Type B pancreatic cell (in vitro differentiated cells): ENCODE measurements around the gene LDLRAD1. TPM values are rescaled to one million over a fixed set of nuclear protein-coding genes. Genes with fewer than 3 reads are reported as not detected.
"Not testable (repeated sequence)": the region's sequence is repeated elsewhere in the genome, so short reads cannot be mapped to it uniquely, and the experiment has no call there.

Experiments used
- DNase-seq: peaks from one replicate; pipeline ENCODE4 v3.0.0; 2021; ENCODE audit warnings: mixed read lengths; ENCODE audit not compliant: unreplicated experiment; ENCODE audit errors: extremely low spot score
- H3K27ac Mint-ChIP-seq: 2 replicates; pipeline ENCODE4 v1.8.0; 2021; ENCODE audit warnings: mild to moderate bottlenecking, mixed read lengths
- H3K27me3 Mint-ChIP-seq: 2 replicates; pipeline ENCODE4 v1.8.0; 2021; ENCODE audit warnings: mixed read lengths
- H3K36me3 Mint-ChIP-seq: 2 replicates; pipeline ENCODE4 v1.8.0; 2021; ENCODE audit warnings: mixed read lengths
- H3K4me1 Mint-ChIP-seq: one replicate; pipeline ENCODE4 v1.8.0; 2021; ENCODE audit warnings: mixed read lengths; ENCODE audit not compliant: unreplicated experiment
- H3K4me3 Mint-ChIP-seq: 2 replicates; pipeline ENCODE4 v1.8.0; 2021; ENCODE audit warnings: mild to moderate bottlenecking, mixed read lengths
- H3K9me3 Mint-ChIP-seq: 2 replicates; pipeline ENCODE4 v1.8.0; 2021; ENCODE audit warnings: mixed read lengths
- CTCF ChIP-seq: fragments of 200-600 bp; sonication (generic); conservative IDR thresholded peaks from 2 replicates; pipeline ENCODE4 v1.5.0; 2021; ENCODE audit warnings: antibody characterized with exemption, mild to moderate bottlenecking
- total RNA-seq: library from RNA; stranded (reverse); gene quantifications from 2 replicates; pipeline ENCODE4 v1.2.1, GENCODE V29; 2021; ENCODE audit warnings: low replicate concordance

LDLRAD1 gene
- total RNA-seq, 1 donor from 2014 or later = 1.3 TPM

DNA sequence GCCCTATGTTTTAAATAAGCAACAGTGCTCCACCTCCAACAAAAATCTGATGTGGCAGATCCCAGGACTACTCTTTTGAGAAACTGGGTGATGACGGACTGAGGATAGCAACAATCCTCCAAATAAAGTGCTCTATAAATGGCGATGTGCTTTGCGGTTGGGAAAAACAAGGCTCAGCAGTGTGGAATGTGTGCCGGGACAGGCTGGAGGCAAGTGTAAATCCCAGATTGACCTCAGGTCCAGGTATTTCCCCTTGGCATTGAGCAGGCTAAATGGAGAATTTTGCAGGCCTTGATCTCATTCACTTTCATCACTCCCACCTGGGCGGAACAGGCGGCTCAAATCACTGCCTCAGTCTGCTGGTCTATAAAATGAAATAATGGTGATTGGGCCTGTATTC lies 36.8 kb downstream of the LDLRAD1 start:
- no peak overlapping the region for H3K27ac Mint-ChIP-seq
- H3K4me1 Mint-ChIP-seq = peaks cover 21% of the 10 kb centered on the region
- no peaks in the 10 kb centered on the region for H3K9me3 Mint-ChIP-seq
- H3K4me3 Mint-ChIP-seq = no peak overlapping the region
- no peak for TF ChIP-seq CTCF
- no peaks in the 10 kb centered on the region for H3K36me3 Mint-ChIP-seq
- DNase-seq = no peak
- no peaks in the 10 kb centered on the region for H3K27me3 Mint-ChIP-seq

DNA sequence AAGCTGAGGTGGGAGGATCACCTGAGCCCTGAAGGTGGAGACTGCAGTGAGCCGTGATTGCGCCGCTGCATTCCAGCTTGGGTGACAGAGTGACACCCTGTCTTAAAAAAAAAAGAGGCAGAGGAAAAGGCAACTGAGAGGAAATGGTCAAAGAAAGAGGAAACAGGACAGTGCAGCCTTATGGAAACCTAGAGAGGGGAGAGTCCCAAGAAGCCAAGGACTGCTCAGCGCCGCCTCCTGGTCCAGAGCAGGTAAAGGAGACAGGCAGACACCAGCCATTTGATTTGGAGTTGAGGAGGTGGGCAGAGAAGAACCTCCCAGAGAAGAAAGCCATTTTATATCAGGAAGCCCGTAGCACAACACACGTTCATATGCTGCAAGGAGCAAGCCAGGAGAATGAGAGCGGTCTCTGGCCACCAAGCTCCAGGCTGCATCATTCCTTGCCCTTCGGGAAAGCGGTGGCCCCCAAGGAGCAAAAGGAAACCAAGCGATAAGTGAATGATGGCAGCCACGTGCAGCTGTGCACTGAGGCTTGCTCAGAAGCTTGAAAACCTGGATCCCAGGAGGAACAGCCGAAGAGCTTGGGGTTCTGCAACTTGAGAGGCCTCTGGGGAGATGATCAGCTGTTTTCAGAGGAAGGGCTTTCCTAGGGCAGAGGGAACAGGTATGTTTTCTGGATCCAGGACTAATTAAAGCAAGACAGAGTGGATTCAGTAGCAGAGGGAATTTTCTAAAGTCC lies 38.1 kb downstream of the LDLRAD1 start:
- Mint-ChIP-seq H3K9me3 (no peaks in the 10 kb centered on the region), H3K27ac (no peak overlapping the region), H3K27me3 (no peaks in the 10 kb centered on the region), H3K4me1 (peaks cover 21% of the 10 kb centered on the region), H3K4me3 (no peak overlapping the region), H3K36me3 (no peaks in the 10 kb centered on the region)
- no peak for DNase-seq
- no peak for TF ChIP-seq CTCF

- no peak overlapping the region for H3K4me3 Mint-ChIP-seq
Measured at GRCh38 chr1:53975861-53976260, 42.1 kb downstream of the LDLRAD1 start.

GRCh38 chr1:53971718-53972117 lies 46.3 kb downstream of the LDLRAD1 start:
- Mint-ChIP-seq H3K4me1 (peaks cover 4% of the 10 kb centered on the region), H3K36me3 (peaks cover 8% of the 10 kb centered on the region), H3K4me3 (no peak overlapping the region), H3K9me3 (no peaks in the 10 kb centered on the region), H3K27ac (no peak overlapping the region), H3K27me3 (no peaks in the 10 kb centered on the region)
- DNase-seq = no peak
- no peak for TF ChIP-seq CTCF

More at GRCh38 chr1:53975861-53976260, 42.1 kb downstream of the LDLRAD1 start:
- Mint-ChIP-seq H3K36me3 (peaks cover 4% of the 10 kb centered on the region), H3K4me1 (peaks cover 15% of the 10 kb centered on the region), H3K27ac (no peak overlapping the region), H3K9me3 (no peaks in the 10 kb centered on the region), H3K27me3 (no peaks in the 10 kb centered on the region)
- TF ChIP-seq CTCF = no peak
- no peak for DNase-seq

GRCh38 chr1:53969323-53969722 lies 48.7 kb downstream of the LDLRAD1 start:
- H3K4me3 Mint-ChIP-seq, H3K9me3 Mint-ChIP-seq: not testable (repeated sequence)

GRCh38 chr1:53968125-53968513 lies 49.9 kb downstream of the LDLRAD1 start:
- Mint-ChIP-seq H3K9me3 (no peaks in the 10 kb centered on the region), H3K27ac (no peak overlapping the region), H3K36me3 (peaks cover 21% of the 10 kb centered on the region), H3K4me3 (no peak overlapping the region), H3K27me3 (no peaks in the 10 kb centered on the region), H3K4me1 (peaks cover 4% of the 10 kb centered on the region)
- no peak for DNase-seq
- no peak for TF ChIP-seq CTCF

More at GRCh38 chr1:53969323-53969722, 48.7 kb downstream of the LDLRAD1 start:
- H3K27ac Mint-ChIP-seq, H3K4me1 Mint-ChIP-seq, H3K27me3 Mint-ChIP-seq, DNase-seq: not testable (repeated sequence)
- H3K36me3 Mint-ChIP-seq = peaks cover 17% of the 10 kb centered on the region
